ENCODE data around the gene MDK. TPM values are rescaled to one million over a fixed set of nuclear protein-coding genes. Genes with fewer than 3 reads are reported as not detected.

Gene MDK
- total and polyA plus RNA-seq, 2 donors (not counting 3 experiments of a cell fraction or from before 2014, with no cell fraction given), result 331 to 893 TPM

GRCh38 chr11:46357483-46357936, 24.0 kb upstream of the MDK start:
- Histone ChIP-seq H3K27me3 (ENCODE audit: control insufficient read depth in 2 of 2, insufficient read depth in 2 of 2, low read length in 2 of 2) (no peaks in the 10 kb centered on the region), H3K9me3 (replicated peaks; ENCODE audit: control insufficient read depth, insufficient read depth, low read length) (no peaks in the 10 kb centered on the region), H3K9me1 (replicated peaks; ENCODE audit: control insufficient read depth, extremely low read depth, insufficient read depth, low read length) (no peaks in the 10 kb centered on the region), H3K4me2 (ENCODE audit: insufficient read depth, low read length) (no peak overlapping the region), H3K36me3 (ENCODE audit: control insufficient read depth in 2 of 2, extremely low read depth in 1 of 2, insufficient read depth in 2 of 2, low read length in 2 of 2) (peaks cover 5 to 8% of the 10 kb centered on the region in 2 experiments), H3K79me2 (ENCODE audit: control insufficient read depth, insufficient read depth, low read length) (peaks cover 62% of the 10 kb centered on the region), H3K27ac (ENCODE audit: insufficient read depth, low read depth, low read length) (no peak overlapping the region), H4K20me1 (replicated peaks; ENCODE audit: control insufficient read depth, extremely low read depth, insufficient read depth, low read length) (peaks cover 4% of the 10 kb centered on the region), H3K9ac (replicated peaks; ENCODE audit: extremely low read depth, insufficient read depth, low read length) (no peak overlapping the region), H2AFZ (ENCODE audit: low read depth, low read length) (no peak overlapping the region), H3K4me3 (replicated peaks in 1 of 3; ENCODE audit: insufficient read depth in 1 of 3, low read depth in 1 of 3, low read length in 3 of 3) (no peak overlapping the region), H3K4me1 (ENCODE audit: control insufficient read depth, extremely low read depth, insufficient read depth, low read length) (peaks cover 18% of the 10 kb centered on the region)
- ChIA-PET POLR2A (no interaction called here), CTCF (interaction anchor here (0.9 to 10.8 kb wide), 3 partner anchors 7 to 118 kb away, joined by 4 to 200 read pairs (median 4); partner anchors contain the start of gene DGKZ)
- TF ChIP-seq CTCF (IDR thresholded peaks at IDR 0.05; ENCODE audit: extremely low read depth in 1 of 2, insufficient read depth in 1 of 2, low read depth in 1 of 2, low read length in 2 of 2) (no peak), MAX (IDR thresholded peaks at IDR 0.05; ENCODE audit: insufficient read depth, insufficient read length) (no peak), MYC (IDR thresholded peaks at IDR 0.05; ENCODE audit: low read depth, low read length) (no peak), GATA2 (IDR thresholded peaks at IDR 0.05; ENCODE audit: insufficient read depth, insufficient read length, low read depth, low read length) (no peak), POLR2AphosphoS5 (IDR thresholded peaks at IDR 0.05; ENCODE audit: insufficient read depth, low read depth, low read length) (no peak), EZH2 (IDR thresholded peaks at IDR 0.05; ENCODE audit: borderline replicate concordance, low read depth, low read length, severe bottlenecking) (no peak), FOS (IDR thresholded peaks at IDR 0.05; ENCODE audit: borderline replicate concordance, insufficient read depth, low read length) (no peak), JUN (IDR thresholded peaks at IDR 0.05; ENCODE audit: borderline replicate concordance, insufficient read depth, insufficient read length, low read depth) (no peak), POLR2A (IDR thresholded peaks at IDR 0.05; ENCODE audit: low read depth, low read length) (no peak)
- BruUV-seq (replicated peaks), result no TSS peak
- intact Hi-C loops (cut with micrococcal nuclease), result no loop called here
- dilution Hi-C loops (cut with MboI; ENCODE audit: extremely low pct_ligation_motif_present, low sequenced_read_pairs), result no loop called here
- FAIRE-seq (no peak), DNase-seq (ENCODE audit: low read depth, low spot score) (no peak)
